Osteoblast (primary cell): ENCODE data around the gene OR1F1. TPM values are rescaled to one million over a fixed set of nuclear protein-coding genes. Genes with fewer than 3 reads are reported as not detected.

Experiments
- DNase-seq: peaks from one replicate; pipeline ENCODE4 v3.0.0; 2011; ENCODE audit warnings: low spot score, mixed read lengths; ENCODE audit not compliant: insufficient read length; ENCODE audit errors: missing footprints
- H2AFZ ChIP-seq: 2 replicates; pipeline ENCODE4 v1.6.0; 2011; ENCODE audit warnings: mild to moderate bottlenecking, low read length
- H3K27ac ChIP-seq: 2 replicates; pipeline ENCODE4 v1.5.1; 2011; ENCODE audit warnings: mild to moderate bottlenecking, low read depth, low read length, moderate library complexity
- H3K27me3 ChIP-seq: 2 replicates; pipeline ENCODE4 v1.6.0; 2012; ENCODE audit warnings: mild to moderate bottlenecking, control low read depth, inconsistent platforms, low read length, moderate library complexity; ENCODE audit not compliant: insufficient read depth
- H3K36me3 ChIP-seq: 2 replicates; pipeline ENCODE4 v1.5.1; 2011; ENCODE audit warnings: mild to moderate bottlenecking, low read length, control low read depth, moderate library complexity; ENCODE audit not compliant: insufficient read depth
- H3K4me1 ChIP-seq: 2 replicates; pipeline ENCODE4 v1.5.1; 2011; ENCODE audit warnings: mild to moderate bottlenecking, low read length, control low read depth, moderate library complexity; ENCODE audit not compliant: insufficient read depth
- H3K4me2 ChIP-seq: 2 replicates; pipeline ENCODE4 v1.6.0; 2011; ENCODE audit warnings: mild to moderate bottlenecking, low read length; ENCODE audit not compliant: insufficient read depth
- H3K4me3 ChIP-seq: fragments of 200-600 bp; sonication (generic); 3 replicates; pipeline ENCODE4 v1.5.1; 2012; ENCODE audit warnings: mild to moderate bottlenecking, low read length, inconsistent platforms; ENCODE audit not compliant: insufficient read depth
- H3K79me2 ChIP-seq: 2 replicates; pipeline ENCODE4 v1.6.0; 2012; ENCODE audit warnings: mild to moderate bottlenecking, low read length, control low read depth, inconsistent platforms; ENCODE audit not compliant: insufficient read depth
- H3K9me3 ChIP-seq: 2 replicates; pipeline ENCODE4 v1.5.1; 2011; ENCODE audit warnings: low read depth, low read length, control low read depth
- H4K20me1 ChIP-seq: 2 replicates; pipeline ENCODE4 v1.6.0; 2012; ENCODE audit warnings: mild to moderate bottlenecking, low read length, control low read depth; ENCODE audit not compliant: insufficient read depth
- CTCF ChIP-seq: IDR thresholded peaks from 2 replicates; pipeline ENCODE4 v1.5.1; 2011; ENCODE audit warnings: mild to moderate bottlenecking, low read depth, low read length, moderate library complexity; ENCODE audit errors: extremely low read depth
- total RNA-seq: library from RNA; depleted of rRNA; stranded (reverse); fragments of >200 nt; gene quantifications from 2 replicates; pipeline ENCODE4 v1.2.3, GENCODE V29; 2012

Gene OR1F1
- total RNA-seq, 1 donor: 0.36 TPM

DNA sequence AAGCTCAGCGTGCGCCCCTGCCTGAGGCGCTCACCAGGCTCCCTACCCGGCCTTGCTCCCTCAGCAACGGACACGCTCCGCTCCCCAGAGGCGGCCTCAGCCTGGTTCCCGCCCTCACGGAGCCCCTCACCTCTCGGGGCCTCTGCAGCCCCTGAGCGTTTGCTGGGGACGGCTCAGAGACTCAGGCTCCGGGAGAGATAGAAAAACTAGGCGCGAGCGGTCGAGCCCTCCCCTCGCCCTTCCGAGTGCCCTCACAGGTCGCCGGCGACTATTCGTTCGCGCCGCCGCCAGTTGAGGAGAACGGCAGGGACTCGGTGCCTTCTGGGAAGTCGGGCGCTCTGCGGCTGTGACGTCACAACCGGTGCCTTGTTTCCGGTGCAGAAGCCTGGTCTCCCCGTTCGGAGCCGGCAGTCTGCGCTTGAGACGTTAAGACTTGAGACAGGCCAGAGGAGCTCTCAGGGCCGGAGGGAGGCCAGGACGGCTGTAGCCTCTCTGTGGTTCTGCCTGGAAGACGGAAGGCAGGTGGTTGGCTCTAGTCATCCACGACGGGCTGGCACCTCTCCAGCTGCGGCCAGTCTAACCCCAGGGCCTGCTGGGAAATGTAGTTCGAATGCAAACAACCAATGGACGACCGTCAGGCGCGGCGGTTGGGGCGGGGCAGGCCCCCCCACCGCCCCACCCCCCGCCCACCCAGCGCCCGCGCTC, 47.0 kb downstream of the OR1F1 start, which contains the start of gene ZNF200:
Gene ZNF200 (minus strand): TSS at position 302 of the 705 bp plus-strand sequence. CDS start 1,403 bp downstream, outside the sequence.
- no peaks in the 10 kb centered on the region for H4K20me1 ChIP-seq
- TF ChIP-seq CTCF: no peak
- H3K27me3 ChIP-seq: no peaks in the 10 kb centered on the region
- H3K9me3 ChIP-seq: no peaks in the 10 kb centered on the region
- peak within 1 kb of the TSS; percentile 96 for H3K4me2 ChIP-seq
- peak within 1 kb of the TSS; percentile 98 for H3K27ac ChIP-seq
- H3K79me2 ChIP-seq: peaks cover 23% of the 10 kb centered on the region
- H2AFZ ChIP-seq: peak within 1 kb of the TSS; percentile 100
- peak; percentile 99 for DNase-seq
- H3K4me3 ChIP-seq: peak within 1 kb of the TSS; percentile 99
- peaks cover 28% of the 10 kb centered on the region for H3K36me3 ChIP-seq
- peaks cover 8% of the 10 kb centered on the region for H3K4me1 ChIP-seq

GRCh38 chr16:3235856-3236669, 48.1 kb downstream of the OR1F1 start:
- Histone ChIP-seq H3K4me3 (no peak overlapping the region), H3K27me3 (no peaks in the 10 kb centered on the region), H2AFZ (no peak overlapping the region), H3K27ac (no peak overlapping the region), H4K20me1 (no peaks in the 10 kb centered on the region), H3K4me2 (no peak overlapping the region), H3K79me2 (peaks cover 23% of the 10 kb centered on the region), H3K9me3 (no peaks in the 10 kb centered on the region), H3K36me3 (peaks cover 17% of the 10 kb centered on the region), H3K4me1 (peaks cover 8% of the 10 kb centered on the region)
- TF ChIP-seq CTCF: no peak
- no peak for DNase-seq

DNA sequence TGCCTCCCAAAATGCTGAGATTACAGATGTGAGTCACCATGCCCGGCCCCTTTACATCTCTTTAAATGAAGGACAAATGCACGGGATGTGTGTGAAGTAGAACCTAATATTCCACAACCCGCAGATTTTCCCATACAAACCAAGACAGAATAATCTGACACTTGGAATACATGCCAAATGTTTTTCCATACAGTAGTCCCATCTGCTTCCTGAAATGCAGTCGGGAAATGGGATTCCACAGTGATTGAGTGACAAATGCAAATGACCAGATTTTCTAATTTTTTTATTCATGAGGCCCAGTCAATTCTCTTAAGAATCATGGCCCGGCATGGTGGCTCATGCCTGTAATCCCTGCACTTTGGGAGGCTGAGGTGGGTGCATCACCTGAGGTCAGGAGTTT, 53.8 kb downstream of the OR1F1 start:
- Histone ChIP-seq H3K36me3 (no peaks in the 10 kb centered on the region), H3K27me3 (no peaks in the 10 kb centered on the region), H3K27ac (no peak overlapping the region), H2AFZ (no peak overlapping the region), H3K4me3 (no peak overlapping the region), H4K20me1 (no peaks in the 10 kb centered on the region), H3K79me2 (no peaks in the 10 kb centered on the region), H3K4me1 (no peaks in the 10 kb centered on the region), H3K4me2 (no peak overlapping the region), H3K9me3 (no peaks in the 10 kb centered on the region)
- no peak for TF ChIP-seq CTCF
- no peak for DNase-seq

GRCh38 chr16:3242709-3243108, 54.7 kb downstream of the OR1F1 start:
- Histone ChIP-seq H3K79me2 (no peaks in the 10 kb centered on the region), H4K20me1 (no peaks in the 10 kb centered on the region), H3K27me3 (no peaks in the 10 kb centered on the region), H3K4me1 (no peaks in the 10 kb centered on the region), H3K36me3 (no peaks in the 10 kb centered on the region), H3K9me3 (no peaks in the 10 kb centered on the region), H3K4me2 (no peak overlapping the region), H3K4me3 (no peak overlapping the region), H2AFZ (no peak overlapping the region), H3K27ac (no peak overlapping the region)
- no peak for TF ChIP-seq CTCF
- peak; percentile 81 for DNase-seq
